MM.1S (cell line): Measurements from ENCODE around the gene CLEC18B.
"Not testable (repeated sequence)": the region's sequence is repeated elsewhere in the genome, so short reads cannot be mapped to it uniquely, and the experiment has no call there.

Source experiments
- CTCF ChIP-seq: fragments of 300-600 bp; sonication (generic); IDR thresholded peaks from 2 replicates; pipeline ENCODE4 v1.5.1; 2016; ENCODE audit warnings: antibody characterized with exemption, low read length, mixed read lengths
- EZH2 ChIP-seq: fragments of 300-600 bp; sonication (generic); optimal IDR thresholded peaks from 2 replicates; pipeline ENCODE3; 2017; ENCODE audit warnings: low read depth, mild to moderate bottlenecking, antibody characterized with exemption, low read length, mixed read lengths
- EZH2phosphoT487 ChIP-seq: fragments of 300-600 bp; sonication (generic); IDR thresholded peaks from 2 replicates; pipeline ENCODE4 v1.6.1; 2018; ENCODE audit warnings: antibody characterized with exemption, low read length

GRCh38 chr16:74373847-74374184 lies 47.5 kb downstream of the CLEC18B start:
- TF ChIP-seq CTCF, EZH2, EZH2phosphoT487: not testable (repeated sequence)
